HG03354 (cell line): ENCODE data around the gene ADSS2.
"Not testable (repeated sequence)": the region's sequence is repeated elsewhere in the genome, so short reads cannot be mapped to it uniquely, and the experiment has no call there.

Source experiments
- ATAC-seq: cut with Tn5 transposase; IDR thresholded peaks from one replicate; pipeline ENCODE4 v1.9.1; 2021; ENCODE audit warnings: mild to moderate bottlenecking; ENCODE audit not compliant: unreplicated experiment, poor library complexity, severe bottlenecking

Gene ADSS2

GRCh38 chr1:244405856-244406255 is 45.9 kb downstream of the ADSS2 start:
- ATAC-seq = no peak

- no peak for ATAC-seq
Observed at GRCh38 chr1:244403431-244403830, 48.3 kb downstream of the ADSS2 start.

GRCh38 chr1:244400974-244401373 is 50.7 kb downstream of the ADSS2 start:
- ATAC-seq = no peak

- no peak for ATAC-seq
Observed at GRCh38 chr1:244397131-244397530, 54.6 kb downstream of the ADSS2 start.

GRCh38 chr1:244395965-244396364 is 55.7 kb downstream of the ADSS2 start:
- no peak for ATAC-seq

GRCh38 chr1:244394826-244395765 is 56.6 kb downstream of the ADSS2 start:
- no peak for ATAC-seq

GRCh38 chr1:244394346-244394745 is 57.4 kb downstream of the ADSS2 start:
- no peak for ATAC-seq

GRCh38 chr1:244393604-244394176 is 58.0 kb downstream of the ADSS2 start:
- ATAC-seq = no peak

- no peak for ATAC-seq
Observed at GRCh38 chr1:244391761-244392160, 59.9 kb downstream of the ADSS2 start.

GRCh38 chr1:244388961-244389360 is 62.7 kb downstream of the ADSS2 start:
- ATAC-seq = no peak

GRCh38 chr1:244387415-244387814 is 64.3 kb downstream of the ADSS2 start:
- no peak for ATAC-seq

- ATAC-seq = no peak
Observed at GRCh38 chr1:244386595-244386994, 65.1 kb downstream of the ADSS2 start.

GRCh38 chr1:244384066-244384465 is 67.6 kb downstream of the ADSS2 start:
- no peak for ATAC-seq

- ATAC-seq = no peak
Observed at GRCh38 chr1:244383278-244383884, 68.3 kb downstream of the ADSS2 start.

- ATAC-seq = no peak
Observed at GRCh38 chr1:244381878-244382565, 69.7 kb downstream of the ADSS2 start.

- no peak for ATAC-seq
Observed at GRCh38 chr1:244376126-244376525, 75.6 kb downstream of the ADSS2 start.

- no peak for ATAC-seq
Observed at GRCh38 chr1:244375051-244375450, 76.7 kb downstream of the ADSS2 start.

GRCh38 chr1:244374484-244374883 is 77.2 kb downstream of the ADSS2 start:
- ATAC-seq = not testable (repeated sequence)

GRCh38 chr1:244371242-244372141 is 80.2 kb downstream of the ADSS2 start:
- no peak for ATAC-seq
